ENCODE measurements around the gene CCDC57. TPM values are rescaled to one million over a fixed set of nuclear protein-coding genes. Genes with fewer than 3 reads are reported as not detected.

Gene CCDC57
- total and polyA plus RNA-seq, 2 of the 8 experiments (the other 6 are each of a cell fraction or from before 2014, with no cell fraction given), result 8.4 to 12.9 TPM

DNA sequence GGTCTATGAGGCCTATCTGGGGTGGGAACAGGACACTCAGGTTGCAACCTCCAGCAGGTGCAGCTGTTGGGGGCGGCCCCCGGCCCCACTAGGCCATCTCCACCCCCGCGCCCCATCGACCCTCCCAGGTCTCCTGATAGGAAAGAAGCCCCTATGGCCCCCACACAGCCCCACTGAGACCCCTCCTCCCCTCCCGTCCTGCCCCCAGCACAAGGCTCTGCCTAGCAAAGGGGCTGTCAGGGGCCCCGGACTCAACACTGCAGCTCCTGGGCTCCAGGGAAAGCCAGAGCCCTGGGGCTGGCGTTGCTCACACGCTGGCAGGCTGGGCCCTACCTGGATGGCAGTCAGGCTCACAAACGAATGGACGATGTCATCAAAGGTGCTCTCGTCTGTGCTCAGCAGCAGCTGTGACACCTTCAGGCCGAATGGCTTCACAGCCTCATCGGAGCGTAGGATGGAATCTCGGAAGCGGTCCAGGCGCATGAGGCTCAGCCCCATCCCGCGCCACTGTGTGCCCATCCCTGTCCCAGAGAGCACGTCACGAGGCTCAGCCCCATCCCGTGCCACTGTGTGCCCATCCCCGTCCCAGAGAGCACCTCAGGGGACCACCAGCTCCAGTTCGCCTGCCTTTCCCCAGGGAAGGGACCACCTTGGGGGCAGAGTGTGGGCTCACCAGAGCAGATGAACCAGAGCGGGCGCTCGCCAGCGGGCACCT is 121.9 kb downstream of the CCDC57 start (continued):
- TF ChIP-seq, protein P1, sequence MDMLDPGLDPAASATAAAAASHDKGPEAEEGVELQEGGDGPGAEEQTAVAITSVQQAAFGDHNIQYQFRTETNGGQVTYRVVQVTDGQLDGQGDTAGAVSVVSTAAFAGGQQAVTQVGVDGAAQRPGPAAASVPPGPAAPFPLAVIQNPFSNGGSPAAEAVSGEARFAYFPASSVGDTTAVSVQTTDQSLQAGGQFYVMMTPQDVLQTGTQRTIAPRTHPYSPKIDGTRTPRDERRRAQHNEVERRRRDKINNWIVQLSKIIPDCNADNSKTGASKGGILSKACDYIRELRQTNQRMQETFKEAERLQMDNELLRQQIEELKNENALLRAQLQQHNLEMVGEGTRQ (IDR thresholded peaks at IDR 0.05; ENCODE audit: low read length), result no peak
- TF ChIP-seq EGR1 (IDR thresholded peaks at IDR 0.05; ENCODE audit: borderline replicate concordance, low read depth, low read length), result no peak
- no peak for TF ChIP-seq BACH1 (IDR thresholded peaks at IDR 0.05; ENCODE audit: low read length)
- no peak for TF ChIP-seq POU5F1 (IDR thresholded peaks at IDR 0.05; ENCODE audit: low read depth, low read length)
